ENCODE data around the gene RBPJ.

Gene RBPJ

GRCh38 chr4:26320538-26321372, at the start of gene RBPJ:
Gene RBPJ (plus strand): TSS chr4:26321014. CDS start chr4:26321029, 15 bp downstream.
- peak; percentile 86 for DNase-seq

GRCh38 chr4:26271703-26272102, 49.1 kb upstream of the RBPJ start:
- DNase-seq, result no peak

DNA sequence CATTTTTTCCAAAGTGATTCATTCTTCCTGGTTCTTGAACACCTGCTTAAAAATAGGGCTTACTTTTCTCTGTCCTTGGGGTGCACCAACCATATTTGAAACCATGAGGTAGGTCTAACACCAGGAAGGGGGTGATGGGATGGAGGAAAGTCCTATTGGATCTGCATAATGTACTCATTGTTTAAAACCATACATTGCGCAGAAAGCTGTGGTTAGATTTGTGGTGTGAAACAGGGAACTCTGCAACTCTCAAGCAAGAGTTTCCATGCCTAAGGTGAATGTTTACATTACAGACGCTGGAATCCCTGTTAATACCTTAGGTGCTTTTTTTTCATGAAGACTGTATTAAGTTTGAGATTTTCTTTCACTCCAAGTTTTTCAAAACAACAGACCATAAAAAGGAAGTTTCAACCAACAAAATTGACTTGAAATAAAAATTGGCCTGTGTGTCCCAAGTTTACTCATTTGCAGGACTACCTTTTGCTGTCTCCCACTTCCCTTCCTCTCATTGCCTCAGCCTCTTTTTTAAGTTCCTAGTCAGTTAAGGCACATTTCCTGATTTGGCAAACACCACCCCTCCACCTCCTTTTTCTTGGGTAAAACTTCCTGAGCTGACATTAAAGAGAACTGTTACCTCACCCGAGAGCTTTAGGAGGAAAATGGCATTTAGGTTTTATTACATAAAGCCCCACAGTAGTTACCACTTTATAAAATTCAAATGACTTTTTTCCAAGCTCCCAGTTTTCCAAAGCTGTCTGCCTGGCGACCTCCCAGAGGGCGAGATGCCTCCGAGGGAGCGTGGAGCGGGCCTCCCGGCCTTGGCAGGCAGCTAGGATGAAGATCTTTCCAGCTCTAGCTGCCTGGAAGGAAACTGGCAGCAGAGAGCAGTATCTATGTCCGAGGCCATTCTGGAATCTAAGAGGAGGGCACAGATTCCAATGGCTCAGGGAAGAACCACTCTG, 47.9 kb upstream of the RBPJ start:
- no peak for DNase-seq

DNA sequence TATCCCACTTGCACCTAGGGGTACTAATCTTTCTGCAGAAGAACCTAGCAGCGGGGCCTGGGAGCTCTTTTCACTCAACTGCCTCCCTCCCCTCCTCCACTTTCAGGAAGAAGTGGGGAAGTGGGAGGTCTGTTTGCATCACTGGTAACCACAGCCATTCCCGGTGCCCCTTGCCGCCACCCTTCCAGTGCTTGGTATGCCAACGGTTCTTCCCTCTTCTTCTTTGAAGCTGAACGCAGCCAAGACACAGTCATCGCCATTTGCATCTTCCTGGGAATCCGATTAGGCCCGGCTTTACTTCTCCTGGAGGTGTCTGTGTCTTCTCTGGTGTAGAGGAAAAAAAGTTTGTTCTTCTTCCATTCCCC, 47.2 kb upstream of the RBPJ start:
- DNase-seq, result no peak

GRCh38 chr4:26275281-26275680, 45.5 kb upstream of the RBPJ start:
- no peak for DNase-seq

- no peak for DNase-seq
Measured at GRCh38 chr4:26279446-26279845, 41.4 kb upstream of the RBPJ start.

DNA sequence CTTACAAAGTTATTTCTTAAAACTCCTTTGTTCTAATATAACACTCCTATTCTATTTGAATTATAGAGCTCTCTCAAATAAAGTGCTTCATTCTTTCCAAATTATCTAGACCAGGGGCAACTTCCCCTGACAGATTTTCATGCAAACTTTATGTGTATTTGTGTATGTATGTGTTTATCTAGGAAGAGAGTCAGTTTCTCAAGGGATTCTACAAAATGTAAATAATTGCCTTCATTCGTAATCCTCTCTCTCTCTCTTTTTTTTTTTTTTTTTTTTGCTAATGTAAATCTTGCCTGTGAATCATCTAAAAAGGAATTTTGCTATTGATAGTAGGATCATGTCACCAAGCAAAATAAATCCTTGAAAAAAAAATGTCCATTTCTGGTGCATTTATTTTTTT, 38.9 kb upstream of the RBPJ start:
- no peak for DNase-seq

GRCh38 chr4:26284536-26284935, 36.3 kb upstream of the RBPJ start:
- DNase-seq, result no peak

- DNase-seq, result no peak
Measured at GRCh38 chr4:26285272-26285671, 35.5 kb upstream of the RBPJ start.

DNA sequence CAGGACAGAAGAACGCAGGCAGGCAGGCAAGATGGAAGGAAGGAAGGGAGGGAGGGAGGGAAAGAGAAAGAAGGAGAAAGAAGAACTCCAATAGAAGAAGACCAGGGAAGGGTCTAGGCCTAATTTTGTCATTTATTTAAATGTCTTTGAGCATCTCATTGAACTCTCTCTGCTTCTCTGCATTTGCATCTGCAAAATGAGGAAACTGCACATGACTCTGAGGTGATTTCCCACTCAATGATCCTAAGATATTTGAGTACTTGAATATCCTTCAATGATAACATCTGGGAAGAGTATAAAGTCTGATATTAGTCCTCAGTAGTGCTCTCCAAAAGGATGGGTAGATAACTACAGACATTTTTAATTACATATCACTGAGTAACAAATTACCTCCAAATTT, 33.1 kb upstream of the RBPJ start:
- DNase-seq, result no peak

DNA sequence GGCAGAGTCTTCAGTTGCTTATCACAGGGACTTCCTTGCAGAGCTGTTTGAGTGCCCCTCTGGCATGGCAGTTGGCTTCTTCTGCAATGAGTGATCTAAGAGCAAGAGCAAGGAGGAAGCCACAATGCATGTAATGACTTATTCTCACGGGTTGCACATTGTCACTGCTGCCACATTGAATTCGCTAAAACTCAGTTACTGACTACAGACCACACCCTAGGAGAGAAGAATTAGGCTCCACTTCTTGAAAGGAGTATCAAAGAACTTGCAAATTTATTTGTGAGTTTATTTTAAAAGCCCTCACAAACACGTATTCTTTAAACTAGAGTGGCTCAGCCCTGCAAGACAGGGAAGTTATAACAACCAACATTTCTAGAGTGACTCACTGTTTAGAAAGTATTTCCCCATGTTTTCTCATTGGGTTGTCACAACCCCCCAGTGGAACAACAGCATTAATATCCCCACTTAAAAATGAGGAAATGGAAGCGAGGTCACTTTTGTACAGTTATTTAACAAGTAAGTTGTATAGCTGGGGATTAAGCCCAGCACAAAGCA, 32.4 kb upstream of the RBPJ start:
- DNase-seq, result peak; percentile 68

DNA sequence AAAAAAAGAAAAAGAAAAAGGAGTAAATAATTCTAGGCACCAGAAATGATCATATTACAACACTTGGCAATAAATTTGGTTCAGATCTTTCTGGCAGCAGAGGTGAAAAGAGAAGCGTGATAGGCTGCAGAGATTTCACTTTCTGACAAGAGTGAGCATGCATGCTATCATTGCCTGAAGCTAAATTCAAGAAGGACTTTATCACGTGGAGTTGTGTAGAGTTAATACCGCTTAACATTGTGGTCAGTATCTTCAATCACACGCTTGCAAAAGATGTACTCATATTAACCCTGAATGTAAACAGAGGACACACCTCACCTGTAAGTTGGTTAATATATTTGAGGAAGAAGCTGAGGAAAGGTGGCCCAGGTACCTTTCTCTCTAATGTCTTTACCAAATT, 31.4 kb upstream of the RBPJ start:
- no peak for DNase-seq

DNA sequence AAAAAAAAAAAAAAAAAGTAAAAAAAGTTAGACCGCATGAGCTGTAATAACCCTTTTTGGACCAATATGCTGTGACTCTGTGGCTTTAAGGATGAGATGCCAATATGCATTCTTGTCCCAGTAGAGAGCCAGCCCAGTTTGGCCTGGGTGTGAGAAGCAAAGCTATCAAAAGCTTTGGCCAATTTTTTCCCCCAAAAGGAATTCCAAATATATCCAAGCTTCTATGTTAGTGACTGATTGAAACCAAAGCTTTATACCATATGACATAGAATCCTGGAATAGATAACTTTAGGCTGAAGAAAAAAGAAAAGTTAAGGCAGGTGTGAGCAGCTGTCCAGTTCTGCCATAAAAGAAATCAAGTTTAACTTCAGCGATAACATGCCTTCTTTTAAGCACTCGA, 30.5 kb upstream of the RBPJ start:
- no peak for DNase-seq

GRCh38 chr4:26294904-26295303, 25.9 kb upstream of the RBPJ start:
- DNase-seq, result no peak

GRCh38 chr4:26296021-26296420, 24.8 kb upstream of the RBPJ start:
- no peak for DNase-seq

DNA sequence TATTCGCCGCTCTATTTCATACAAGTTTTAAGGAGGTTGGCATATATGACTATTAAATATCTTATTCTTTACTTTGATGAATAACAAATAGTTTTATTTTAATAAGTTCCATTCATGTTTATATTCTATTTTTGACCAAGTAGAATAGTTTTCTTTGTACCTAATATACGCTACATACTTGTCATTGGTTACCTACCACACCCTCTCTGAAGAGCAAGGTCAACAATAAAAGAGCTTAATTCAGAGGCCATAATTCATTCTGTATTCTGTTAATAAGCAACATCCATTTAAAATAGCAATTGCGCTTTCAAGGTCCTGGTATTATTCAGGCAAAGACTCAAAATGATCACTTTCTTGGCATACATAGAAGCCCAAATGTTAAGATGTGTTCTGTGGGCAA, 24.3 kb upstream of the RBPJ start:
- no peak for DNase-seq

GRCh38 chr4:26297219-26297618, 23.6 kb upstream of the RBPJ start:
- DNase-seq, result no peak

DNA sequence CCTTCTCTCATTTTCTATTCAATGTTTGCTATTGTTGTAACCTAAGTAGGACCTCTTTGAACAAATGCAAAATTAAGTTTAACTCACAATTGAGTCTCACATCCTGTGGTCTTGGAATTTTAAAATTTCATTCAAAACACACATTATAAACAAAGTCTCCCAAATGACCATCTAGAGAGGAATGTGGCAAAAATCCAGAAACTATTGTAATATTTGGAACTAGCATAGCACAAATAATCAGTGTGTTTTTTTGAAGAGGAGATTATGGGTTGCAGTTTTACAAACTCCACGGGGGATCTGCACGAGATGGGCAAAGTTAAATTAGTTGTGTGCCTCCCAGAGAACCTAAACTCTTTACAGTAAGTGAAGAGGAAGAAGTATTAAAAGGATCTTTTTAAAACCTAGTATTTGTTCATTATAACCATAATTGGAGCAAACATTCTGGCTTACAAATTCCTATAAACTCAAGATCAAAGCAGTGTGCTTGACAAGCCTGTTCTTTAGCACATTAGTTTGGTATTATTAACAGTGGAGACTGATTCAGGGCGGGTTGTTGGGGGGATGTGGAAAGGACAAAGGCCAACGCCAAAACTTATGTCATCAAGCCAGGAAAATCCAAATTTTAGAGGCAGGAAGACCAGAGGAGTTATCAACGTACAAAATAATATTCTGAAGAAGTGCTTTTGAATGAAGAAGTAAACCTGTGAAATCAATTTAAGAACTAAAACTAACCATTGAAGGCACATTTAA, 22.4 kb upstream of the RBPJ start:
- no peak for DNase-seq

- no peak for DNase-seq
Measured at GRCh38 chr4:26299254-26299882, 21.4 kb upstream of the RBPJ start.

DNA sequence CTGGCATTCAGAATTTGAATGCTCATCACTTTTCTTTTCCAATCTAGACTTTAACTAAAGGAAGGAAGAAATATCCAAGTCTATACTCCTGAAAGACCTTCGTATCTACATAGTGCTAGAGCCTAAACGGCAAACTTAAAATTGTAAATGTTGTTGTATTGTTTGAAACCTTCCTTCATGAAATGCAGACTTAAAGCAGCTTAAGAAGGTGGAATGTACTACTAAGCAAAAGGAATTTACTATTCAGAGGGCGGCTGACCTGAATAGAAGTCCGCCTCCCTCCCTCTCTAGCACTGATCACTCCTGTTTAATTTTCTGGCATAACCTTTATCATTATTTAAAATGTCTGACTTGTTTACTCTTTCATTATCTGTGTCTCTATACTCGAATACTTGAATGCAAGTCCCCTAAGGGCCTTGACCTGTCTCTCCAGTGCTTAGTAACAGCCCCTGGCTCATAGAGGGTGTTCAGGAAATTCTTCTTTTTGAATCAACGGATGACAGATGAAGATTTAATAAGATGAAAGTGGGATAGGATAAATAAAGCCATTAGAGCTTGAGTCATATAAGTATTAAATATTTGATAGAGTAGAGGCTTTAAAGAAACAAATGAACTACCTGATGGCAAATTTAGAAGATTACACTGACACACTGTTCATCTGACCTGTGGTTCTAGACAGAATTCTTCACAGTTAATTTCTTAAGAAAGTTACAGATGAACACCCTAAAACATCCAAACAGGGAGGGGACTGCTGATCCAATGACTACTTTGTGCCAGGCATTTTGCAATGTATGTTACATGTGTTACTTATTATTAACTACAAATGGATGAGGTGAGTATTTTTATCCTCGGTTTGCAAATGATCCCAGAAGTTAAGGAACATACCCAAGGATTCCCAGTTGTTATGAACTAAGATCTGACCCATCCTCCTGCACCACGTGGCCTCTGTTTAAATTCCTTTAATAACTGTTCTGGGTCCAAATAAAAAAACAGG, 20.2 kb upstream of the RBPJ start:
- no peak for DNase-seq

Data from CD4-positive, alpha-beta T cell treated with Interleukin-15 for 1 hour (primary cell).